OCI-LY3 (cell line): ENCODE results near the gene IMP3.

ENCODE experiments used
- CTCF ChIP-seq: fragments of 200-600, 300-600 bp; sonication (generic); IDR thresholded peaks from 2 replicates; pipeline ENCODE4 v1.5.1; 2014; ENCODE audit warnings: antibody characterized with exemption, low read length, low read depth
- EZH2phosphoT487 ChIP-seq: fragments of 200-600 bp; shearing (Covaris generic); IDR thresholded peaks from 2 replicates; pipeline ENCODE4 v1.6.1; 2018; ENCODE audit warnings: antibody characterized with exemption, mixed run types, low read depth

GRCh38 chr15:75669191-75669878, 29.3 kb upstream of the IMP3 start:
- no peak for TF ChIP-seq EZH2phosphoT487
- TF ChIP-seq CTCF = no peak
